Right lobe of liver (tissue), 6 donors: Measurements from ENCODE around the gene RAB4B. TPM values are rescaled to one million over a fixed set of nuclear protein-coding genes. Genes with fewer than 3 reads are reported as not detected.
"Not testable (repeated sequence)": the region's sequence is repeated elsewhere in the genome, so short reads cannot be mapped to it uniquely, and the experiment has no call there.

ENCODE experiments used
- ATAC-seq, 4 donors: fragments of 200-7000 bp; cut with Tn5 transposase; one replicate each; pipeline ENCODE4 v1.9.1; 2020; ENCODE audit warnings: mild to moderate bottlenecking in 4 of 4, moderate library complexity in 4 of 4
- DNase-seq, 3 donors: peaks; one replicate each; pipeline ENCODE4 v3.0.0-alpha.2; 2020
- H3K27ac ChIP-seq, 3 donors: fragments of 200-600 bp; one replicate each; pipeline ENCODE4 v1.8.0; 2022
- H3K27me3 ChIP-seq, 2 donors: fragments of 200-600 bp; one replicate each; pipeline ENCODE4 v1.8.0; 2022
- H3K36me3 ChIP-seq, 4 donors: fragments of 200-600 bp; sonication (generic) in 1 of 4; one replicate each; pipeline versions ENCODE4 v1.5.1 to v1.8.0; 2017 to 2022; ENCODE audit warnings: control low read depth in 1 of 4
- H3K4me1 ChIP-seq, 4 donors: fragments of 200-600 bp; sonication (generic) in 1 of 4; one replicate each; pipeline versions ENCODE4 v1.5.1 to v1.8.0; 2017 to 2022; ENCODE audit warnings: control low read depth in 1 of 4
- H3K4me3 ChIP-seq, 3 donors: fragments of 200-600 bp; one replicate each; pipeline ENCODE4 v1.8.0; 2022
- H3K9me3 ChIP-seq, 4 donors: fragments of 200-600 bp; sonication (generic) in 1 of 4; one replicate each; pipeline versions ENCODE4 v1.5.1 to v1.8.0; 2017 to 2022; ENCODE audit warnings: control low read depth in 1 of 4
- POLR2A ChIP-seq: fragments of 450-650 bp; IDR thresholded peaks from one replicate; pipeline ENCODE4 v1.6.1; 2017; ENCODE audit warnings: antibody characterized with exemption, mild to moderate bottlenecking
- WGBS: methylation state at CpG from one replicate; pipeline ENCODE4 v1.1.6; 2018; ENCODE audit warnings: low coverage, low lambda C conversion rate; ENCODE audit not compliant: insufficient coverage; ENCODE audit errors: missing lambda C conversion rate; 5-methylcytosine and 5-hydroxymethylcytosine counted together
- intact Hi-C, 2 donors: fragments of 100-400 bp; cut with DNase I; formaldehyde crosslinking; loops; one replicate each; pipeline versions ENCODE4 v1.11.2 to v1.14.1; 2022
- total RNA-seq, 6 experiments: library from RNA; depleted of rRNA in 2 of 6; stranded (reverse); fragments of >200 nt in 2 of 6; fragmentation: NEBNext Ultra II Directional in 3 of 6; extraction: Animal tissue kit (Norgen Biotek cat#: 25700) in 3 of 6; gene quantifications; one replicate each; pipeline versions ENCODE4 v1.1.0 to v1.2.4, GENCODE V29; 2016 to 2023
- TF ChIP-seq, protein P1 (sequence below), 4 donors: fragments of 200-600 bp in 3 of 4; fragments of 450-650 bp in 1 of 4; IDR thresholded peaks; one replicate each; pipeline versions ENCODE4 v1.5.1 to v1.8.0; 2016 to 2022; ENCODE audit warnings: antibody characterized with exemption in 4 of 4, mild to moderate bottlenecking in 2 of 4
- donor health status: DM: no; HTN: yes; CAD: no.
- donor health status: DM: no; HTN: no; CAD: no.
- donor health status: DM: no; HTN: no; CAD: no.
- donor health status: DM: no; HTN: yes; CAD: no.
- donor health status: DM: no; HTN: yes; CAD: no.

RAB4B gene
- total RNA-seq, 6 experiments from 2014 or later = 6.4 to 17.2 (median 10.2) TPM

DNA sequence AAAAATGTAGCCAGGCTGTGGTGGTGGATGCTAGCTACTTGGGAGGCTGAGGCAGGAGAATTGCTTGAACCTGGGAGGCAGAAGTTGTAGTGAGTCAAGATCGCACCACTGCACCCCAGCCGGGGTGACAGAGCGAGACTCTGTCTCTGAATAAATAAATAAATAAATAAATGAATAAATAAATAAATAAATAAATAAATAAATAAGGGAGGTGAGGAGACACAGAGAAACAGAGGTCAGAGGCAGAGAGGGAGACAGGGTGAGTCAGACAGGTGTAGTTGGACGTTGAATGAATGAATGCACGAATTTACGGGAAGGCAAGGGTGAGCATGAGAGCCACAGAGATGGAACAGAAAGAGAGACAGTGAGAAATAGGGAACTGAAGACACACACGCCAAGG lies 3.1 kb downstream of the RAB4B start:
- no peaks in the 10 kb centered on the region for H3K9me3 ChIP-seq
- H3K27ac ChIP-seq = no peak overlapping the region
- H3K4me3 ChIP-seq = no peak overlapping the region
- TF ChIP-seq POLR2A = no peak
- TF ChIP-seq, protein P1, sequence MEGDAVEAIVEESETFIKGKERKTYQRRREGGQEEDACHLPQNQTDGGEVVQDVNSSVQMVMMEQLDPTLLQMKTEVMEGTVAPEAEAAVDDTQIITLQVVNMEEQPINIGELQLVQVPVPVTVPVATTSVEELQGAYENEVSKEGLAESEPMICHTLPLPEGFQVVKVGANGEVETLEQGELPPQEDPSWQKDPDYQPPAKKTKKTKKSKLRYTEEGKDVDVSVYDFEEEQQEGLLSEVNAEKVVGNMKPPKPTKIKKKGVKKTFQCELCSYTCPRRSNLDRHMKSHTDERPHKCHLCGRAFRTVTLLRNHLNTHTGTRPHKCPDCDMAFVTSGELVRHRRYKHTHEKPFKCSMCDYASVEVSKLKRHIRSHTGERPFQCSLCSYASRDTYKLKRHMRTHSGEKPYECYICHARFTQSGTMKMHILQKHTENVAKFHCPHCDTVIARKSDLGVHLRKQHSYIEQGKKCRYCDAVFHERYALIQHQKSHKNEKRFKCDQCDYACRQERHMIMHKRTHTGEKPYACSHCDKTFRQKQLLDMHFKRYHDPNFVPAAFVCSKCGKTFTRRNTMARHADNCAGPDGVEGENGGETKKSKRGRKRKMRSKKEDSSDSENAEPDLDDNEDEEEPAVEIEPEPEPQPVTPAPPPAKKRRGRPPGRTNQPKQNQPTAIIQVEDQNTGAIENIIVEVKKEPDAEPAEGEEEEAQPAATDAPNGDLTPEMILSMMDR (IDR thresholded peaks at IDR 0.05) = no peak
- H3K27me3 ChIP-seq = no peaks in the 10 kb centered on the region
- intact Hi-C loops = no loop called here
- ATAC-seq = no peak
- H3K4me1 ChIP-seq = peaks cover 0 to 12% (median 0%) of the 10 kb centered on the region in 4 donors
- 93% methylated on average over 6 of the region's 7 CpGs for WGBS
- H3K36me3 ChIP-seq = no peaks in the 10 kb centered on the region
- DNase-seq = no peak

DNA sequence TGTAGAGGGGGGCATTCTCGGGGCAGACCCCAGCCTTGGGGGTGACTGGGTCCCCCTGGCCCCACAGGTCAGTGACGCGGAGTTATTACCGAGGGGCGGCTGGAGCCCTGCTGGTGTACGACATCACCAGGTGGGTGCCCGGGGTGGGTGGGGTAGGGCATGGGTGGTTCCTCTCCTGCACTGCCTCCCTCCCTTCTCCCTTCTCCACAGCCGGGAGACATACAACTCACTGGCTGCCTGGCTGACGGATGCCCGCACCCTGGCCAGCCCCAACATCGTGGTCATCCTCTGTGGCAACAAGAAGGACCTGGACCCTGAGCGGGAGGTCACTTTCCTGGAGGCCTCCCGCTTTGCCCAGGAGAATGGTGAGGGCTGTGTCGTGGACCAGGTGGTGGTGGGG lies 5.7 kb downstream of the RAB4B start:
- peaks cover 0 to 14% (median 4%) of the 10 kb centered on the region in 4 donors for H3K4me1 ChIP-seq
- intact Hi-C loops = no loop called here
- H3K36me3 ChIP-seq = no peaks in the 10 kb centered on the region
- no peaks in the 10 kb centered on the region for H3K9me3 ChIP-seq
- 100% methylated on average over 3 of the region's 14 CpGs for WGBS
- no peak overlapping the region for H3K4me3 ChIP-seq
- TF ChIP-seq, protein P1 (IDR thresholded peaks at IDR 0.05) = no peak
- no peak for TF ChIP-seq POLR2A
- no peak for ATAC-seq
- no peaks in the 10 kb centered on the region for H3K27me3 ChIP-seq
- H3K27ac ChIP-seq = no peak overlapping the region
- no peak for DNase-seq

DNA sequence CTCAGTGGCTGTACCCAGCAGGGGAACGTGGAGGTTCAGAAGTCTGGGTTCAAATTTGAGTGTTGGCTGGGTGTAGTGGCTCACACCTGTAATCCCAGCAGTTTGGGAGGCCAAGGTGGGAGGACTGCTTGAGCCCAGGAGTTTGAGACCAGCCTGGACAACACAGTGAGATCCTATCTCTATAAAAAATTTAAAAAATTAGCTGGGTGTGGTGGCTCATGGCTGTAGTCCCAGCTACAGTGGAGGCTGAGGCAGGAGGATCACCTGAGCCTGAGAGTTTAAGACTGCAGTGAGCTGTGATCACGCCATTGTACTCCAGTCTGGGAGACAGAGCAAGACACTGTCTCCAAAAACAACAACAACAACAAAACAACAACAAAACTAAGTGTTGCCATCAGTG lies 6.1 kb downstream of the RAB4B start:
- intact Hi-C loops, H3K27ac ChIP-seq, H3K27me3 ChIP-seq, H3K9me3 ChIP-seq, ATAC-seq, H3K4me3 ChIP-seq, DNase-seq, H3K36me3 ChIP-seq: not testable (repeated sequence)
- peaks cover 0 to 13% (median 4%) of the 10 kb centered on the region in 4 donors for H3K4me1 ChIP-seq
- WGBS = 100% methylated on average over 1 of the region's 2 CpGs

DNA sequence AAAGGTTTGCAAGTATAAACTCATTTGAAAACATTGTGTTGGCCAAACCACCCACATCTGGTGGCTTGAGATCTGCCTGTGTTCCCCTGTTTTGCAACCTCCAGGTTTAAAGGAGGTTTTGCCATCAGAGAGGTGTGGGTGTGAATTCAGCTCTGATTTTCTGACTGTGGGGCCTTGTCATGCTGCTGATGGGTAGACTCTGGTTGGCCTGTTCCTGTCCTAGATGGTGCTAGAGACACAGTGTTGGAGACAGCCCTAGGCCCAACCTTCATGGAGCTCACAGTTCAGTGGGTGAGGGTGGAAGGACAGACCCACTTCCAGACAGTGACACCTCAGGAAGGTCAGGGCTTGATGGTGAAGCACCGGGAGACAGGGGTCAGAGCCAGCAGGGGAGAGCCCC lies 7.5 kb downstream of the RAB4B start:
- intact Hi-C loops = no loop called here
- no peak for DNase-seq
- no peaks in the 10 kb centered on the region for H3K27me3 ChIP-seq
- TF ChIP-seq, protein P1 (IDR thresholded peaks at IDR 0.05) = no peak
- TF ChIP-seq POLR2A = no peak
- ATAC-seq = peak in 1 of 4 donors; percentile 8
- H3K36me3 ChIP-seq = no peaks in the 10 kb centered on the region
- H3K4me1 ChIP-seq = peaks cover 0 to 13% (median 4%) of the 10 kb centered on the region in 4 donors
- H3K9me3 ChIP-seq = no peaks in the 10 kb centered on the region
- H3K4me3 ChIP-seq = no peak overlapping the region
- no peak overlapping the region for H3K27ac ChIP-seq
- 60% methylated on average over 1 of the region's 1 CpG for WGBS

DNA sequence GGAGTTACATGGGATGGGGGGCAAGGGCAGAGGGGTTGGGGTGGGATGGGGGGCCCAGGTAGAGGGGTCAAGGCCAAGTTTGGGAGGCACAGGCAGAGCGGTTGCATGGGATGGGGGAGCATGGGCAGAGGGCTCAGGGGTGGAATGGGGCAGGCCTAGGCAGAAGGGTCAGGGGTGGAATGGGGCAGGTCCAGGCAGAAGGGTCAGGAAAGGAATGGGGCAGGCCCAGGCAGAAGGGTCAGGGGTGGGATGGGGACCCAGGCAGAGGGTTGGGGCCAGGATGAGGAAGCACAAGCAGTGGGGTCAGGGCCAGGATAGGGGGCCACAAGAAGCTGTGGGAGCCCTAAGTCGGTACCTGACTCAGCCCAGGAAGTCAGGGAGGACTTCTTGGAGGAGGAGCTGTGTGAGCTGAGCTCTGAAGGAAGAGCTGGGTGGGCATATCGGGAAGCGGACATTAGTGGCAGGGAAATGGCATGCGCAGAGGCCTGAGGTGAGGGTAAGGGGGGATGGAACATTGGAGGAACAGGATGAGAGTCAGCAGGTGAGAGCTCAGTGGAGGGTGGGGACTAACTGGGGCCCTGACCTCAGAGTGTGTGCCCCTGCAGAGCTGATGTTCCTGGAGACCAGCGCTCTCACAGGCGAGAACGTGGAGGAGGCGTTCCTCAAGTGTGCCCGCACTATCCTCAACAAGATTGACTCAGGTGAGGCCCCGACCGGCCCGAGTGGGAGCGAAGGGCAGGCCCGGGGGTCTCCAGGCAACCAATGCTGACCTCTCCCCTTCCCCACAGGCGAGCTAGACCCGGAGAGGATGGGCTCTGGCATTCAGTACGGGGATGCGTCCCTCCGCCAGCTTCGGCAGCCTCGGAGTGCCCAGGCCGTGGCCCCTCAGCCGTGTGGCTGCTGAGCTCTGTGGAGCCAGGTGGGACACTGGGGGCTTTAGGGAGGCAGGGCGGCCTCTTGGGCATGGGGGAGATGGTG lies 8.3 kb downstream of the RAB4B start:
- no peak overlapping the region for H3K4me3 ChIP-seq
- H3K27ac ChIP-seq = no peak overlapping the region
- H3K9me3 ChIP-seq = no peaks in the 10 kb centered on the region
- intact Hi-C loops = no loop called here
- no peaks in the 10 kb centered on the region for H3K27me3 ChIP-seq
- ATAC-seq (no peak), DNase-seq (no peak)
- no peaks in the 10 kb centered on the region for H3K36me3 ChIP-seq
- peaks cover 0 to 13% (median 4%) of the 10 kb centered on the region in 4 donors for H3K4me1 ChIP-seq
- TF ChIP-seq, protein P1 (IDR thresholded peaks at IDR 0.05) = no peak
- no peak for TF ChIP-seq POLR2A
- 100% methylated on average over 4 of the region's 25 CpGs for WGBS
